Measurements from ENCODE around the gene ABHD16A.

The ABHD16A gene

GRCh38 chr6:31658983-31659648, 44.0 kb downstream of the ABHD16A start:
- DNase-seq (ENCODE audit: insufficient read length, low spot score) (no peak), FAIRE-seq (no peak)
- no peak for TF ChIP-seq CTCF (IDR thresholded peaks at IDR 0.05; ENCODE audit: insufficient read depth, missing control alignments)

DNA sequence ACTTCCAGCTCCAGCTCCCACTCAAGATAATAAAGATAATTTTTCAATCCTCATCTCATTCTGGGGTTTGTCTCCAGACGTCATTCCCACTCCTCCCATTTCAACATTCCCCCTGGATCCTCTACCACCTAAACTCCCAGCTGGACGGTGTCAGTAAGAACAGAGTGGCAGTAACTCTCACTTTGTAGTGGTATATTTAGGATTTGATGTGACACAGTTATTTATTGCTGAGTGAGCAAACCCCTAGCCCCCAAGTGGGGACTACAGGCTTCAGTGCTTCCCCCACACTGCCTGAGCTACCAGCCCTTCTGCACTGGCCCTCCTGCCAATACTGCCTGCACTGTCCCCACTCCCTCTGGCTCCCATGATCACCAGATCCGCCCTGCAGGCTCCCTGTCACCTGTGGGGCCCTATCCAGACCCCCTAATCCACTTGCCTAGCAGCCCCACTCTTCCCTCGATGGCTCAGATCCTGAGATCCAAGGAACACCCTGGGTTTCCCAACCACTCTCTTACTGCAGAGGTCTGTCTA, 44.9 kb downstream of the ABHD16A start:
- DNase-seq (ENCODE audit: insufficient read length, low spot score), result no peak

DNA sequence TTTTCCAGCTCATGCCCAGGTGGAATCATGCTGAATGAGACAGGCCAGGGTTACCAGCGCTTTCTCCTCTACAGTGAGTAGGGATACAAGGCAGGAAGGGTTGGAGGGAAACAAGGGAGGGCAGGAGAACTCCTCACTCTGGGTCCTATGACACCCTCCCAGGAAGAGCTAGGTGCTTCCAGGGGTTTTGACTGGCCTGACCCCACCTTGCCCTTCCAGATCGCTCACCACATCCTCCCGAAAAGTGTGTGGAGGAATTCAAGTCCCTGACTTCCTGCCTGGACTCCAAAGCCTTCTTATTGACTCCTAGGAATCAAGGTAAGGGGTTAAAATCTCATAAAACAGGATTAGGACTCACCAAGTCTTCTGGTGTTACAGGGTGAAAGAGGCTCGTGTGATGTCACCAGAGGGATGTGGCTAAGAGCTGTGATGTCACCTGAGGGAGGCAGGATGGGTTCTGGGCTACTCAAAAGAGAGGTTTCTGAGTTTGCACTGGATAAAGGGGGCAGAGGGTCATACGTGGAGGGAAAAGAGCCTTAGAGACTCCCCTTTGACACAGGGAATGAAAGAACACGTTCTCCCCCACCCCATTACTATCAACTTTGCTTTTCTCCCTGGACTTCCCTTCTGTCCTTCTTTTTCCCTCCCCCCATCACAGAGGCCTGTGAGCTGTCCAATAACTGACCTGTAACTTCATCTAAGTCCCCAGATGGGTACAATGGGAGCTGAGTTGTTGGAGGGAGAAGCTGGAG, 45.5 kb downstream of the ABHD16A start:
- DNase-seq (ENCODE audit: insufficient read length, low spot score) (no peak), FAIRE-seq (no peak)
- TF ChIP-seq CTCF (IDR thresholded peaks at IDR 0.05; ENCODE audit: insufficient read depth, missing control alignments), result no peak

More for the DNA sequence above, 44.9 kb downstream of the ABHD16A start:
- FAIRE-seq, result no peak
- no peak for TF ChIP-seq CTCF (IDR thresholded peaks at IDR 0.05; ENCODE audit: insufficient read depth, missing control alignments)

GRCh38 chr6:31655349-31656237, 47.5 kb downstream of the ABHD16A start, which contains the start of gene APOM:
Gene APOM, plus strand, starts transcription at chr6:31655894. Its CDS starts 73 bp downstream, at chr6:31655967.
- TF ChIP-seq CTCF (IDR thresholded peaks at IDR 0.05; ENCODE audit: insufficient read depth, missing control alignments), result no peak
- FAIRE-seq, result no peak
- no peak for DNase-seq (ENCODE audit: insufficient read length, low spot score)

DNA sequence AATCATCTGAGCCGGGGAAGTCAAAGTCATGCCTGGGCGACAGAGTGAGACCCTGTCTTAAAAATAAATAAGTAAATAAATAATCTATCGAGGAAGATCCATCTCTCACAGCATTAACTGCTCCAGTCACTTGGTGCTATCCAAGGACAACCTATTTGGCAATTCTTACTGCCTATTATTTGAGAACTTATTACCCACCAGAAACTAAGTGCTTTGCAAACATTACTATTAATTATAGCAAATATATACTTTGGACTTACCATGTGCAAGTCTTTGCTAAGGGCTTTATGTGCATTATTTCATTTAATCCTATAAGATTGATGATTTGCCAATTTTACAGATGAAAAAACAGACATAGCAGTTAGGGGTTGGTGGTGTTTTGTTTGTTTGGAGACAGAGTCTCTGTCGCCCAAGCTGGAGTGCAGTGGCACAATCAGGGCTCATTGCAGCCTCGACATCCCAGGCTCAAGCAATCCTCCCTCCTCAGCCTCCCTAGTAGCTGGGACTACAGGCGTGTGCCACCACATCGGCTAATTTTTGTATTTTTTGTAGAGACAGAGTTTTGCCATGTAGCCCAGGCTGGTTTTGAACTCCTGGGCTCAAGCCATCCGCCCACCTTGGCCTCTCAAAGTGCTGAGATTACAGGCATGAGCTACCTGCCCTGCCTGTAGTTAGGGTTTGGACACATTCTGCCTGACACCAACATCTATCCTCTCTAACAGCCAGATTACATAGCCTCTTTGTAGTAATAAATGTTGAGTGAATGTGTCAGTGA, 48.4 kb downstream of the ABHD16A start:
- DNase-seq (ENCODE audit: insufficient read length, low spot score), result no peak
- no peak for TF ChIP-seq CTCF (IDR thresholded peaks at IDR 0.05; ENCODE audit: insufficient read depth, missing control alignments)
- FAIRE-seq, result no peak

GRCh38 chr6:31652925-31653724, 50.0 kb downstream of the ABHD16A start:
- TF ChIP-seq CTCF (IDR thresholded peaks at IDR 0.05; ENCODE audit: insufficient read depth, missing control alignments), result peak; percentile 30
- DNase-seq (ENCODE audit: insufficient read length, low spot score), result peak; percentile 84
- FAIRE-seq, result no peak
